H1 (cell line): ENCODE data around the gene SUZ12. TPM values are rescaled to one million over a fixed set of nuclear protein-coding genes. Genes with fewer than 3 reads are reported as not detected.

Source experiments
- PHF8 ChIP-seq: fragments of 200-600 bp; sonication (generic); conservative IDR thresholded peaks from 2 replicates; pipeline ENCODE4 v1.7.1; 2012; ENCODE audit warnings: low read depth, mild to moderate bottlenecking, inconsistent platforms, low read length, moderate library complexity
- SP1 ChIP-seq: IDR thresholded peaks from 2 replicates; pipeline ENCODE4 v1.6.1; 2011; ENCODE audit warnings: low read depth, low read length
- TBP ChIP-seq: IDR thresholded peaks from 2 replicates; pipeline ENCODE4 v1.6.1; 2011; ENCODE audit warnings: low read depth, low read length, improper control_type of control experiment
- polyA plus RNA-seq, 7 experiments: library from polyadenylated mRNA; depleted of rRNA in 3 of 7; stranded (reverse) in 5 of 7; unstranded in 2 of 7; fragments of >200 nt in 5 of 7; fragments of 200-250 nt in 2 of 7; gene quantifications; 1 replicate in 5 of 7; 2 replicates in 1 of 7; 4 replicates in 1 of 7; pipeline versions ENCODE4 v1.2.1 to v1.2.3, GENCODE V29; 2011 to 2013; ENCODE audit warnings: missing spikeins in 2 of 7, mixed read lengths in 2 of 7
- total RNA-seq: library from RNA; stranded (reverse); fragmentation: NEBNext Ultra II Directional; extraction: Animal tissue kit (Norgen Biotek cat#: 25700); gene quantifications from 2 replicates; pipeline ENCODE4 v1.2.1, GENCODE V29; 2021

Gene SUZ12
- total and polyA plus RNA-seq, 2 of the 8 experiments (the other 6 are each of a cell fraction or from before 2014, with no cell fraction given): 9.1 to 34.6 TPM

- peak; percentile 43; the same call in 1 of the 2 replicates for TF ChIP-seq TBP
- TF ChIP-seq PHF8: peak; percentile 85
- 0 out of 2 replicates have a peak, but pooled peaks have one; percentile 23 for TF ChIP-seq SP1
Measured at GRCh38 chr17:31936615-31937609, at the start of gene SUZ12 (continued).
